ENCODE data around the gene MED13. TPM values are rescaled to one million over a fixed set of nuclear protein-coding genes. Genes with fewer than 3 reads are reported as not detected.

Gene MED13
- total RNA-seq, 1 experiment from 2014 or later: 60.7 TPM

DNA sequence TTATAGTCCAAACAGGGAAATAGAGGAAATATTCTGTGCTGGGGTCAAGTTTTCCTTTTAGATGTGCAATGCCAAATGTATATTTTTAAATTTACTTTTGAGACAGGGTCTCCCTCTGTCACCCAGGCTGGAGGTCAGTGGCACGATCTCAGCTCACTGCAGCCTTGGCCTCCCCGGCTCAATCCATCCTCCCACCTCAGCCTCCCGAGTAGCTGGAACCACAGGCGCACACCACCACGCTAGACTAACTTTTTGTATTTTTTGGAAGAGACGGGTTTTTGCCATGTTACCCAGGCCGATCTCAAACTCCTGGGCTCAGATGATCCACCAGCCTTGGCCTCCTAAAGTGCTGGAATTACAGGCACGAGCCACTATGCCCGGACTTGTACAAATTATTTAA is 25.8 kb upstream of the MED13 start:
- no peak for TF ChIP-seq CTCF (conservative IDR thresholded peaks at IDR 0.05)
- H3K27ac ChIP-seq (ENCODE audit: insufficient read length, low read depth, low read length): no peak overlapping the region
- no peaks in the 10 kb centered on the region for H3K79me1 ChIP-seq (ENCODE audit: insufficient read depth, low read depth, low read length, poor library complexity, severe bottlenecking)
- H3K14ac ChIP-seq (ENCODE audit: insufficient read depth, low read length): no peak overlapping the region
- H3K4ac ChIP-seq (ENCODE audit: low read depth, low read length): no peak overlapping the region
- H4K91ac ChIP-seq (ENCODE audit: insufficient read length, low read depth, low read length): no peak overlapping the region
- no peak overlapping the region for H3K18ac ChIP-seq (ENCODE audit: insufficient read length, low read depth, low read length)
- no peaks in the 10 kb centered on the region for H4K20me1 ChIP-seq (ENCODE audit: control insufficient read depth, insufficient read depth, insufficient read length)
- H3K9me3 ChIP-seq (ENCODE audit: control insufficient read depth, low read depth, low read length): no peaks in the 10 kb centered on the region
- no peaks in the 10 kb centered on the region for H3K23me2 ChIP-seq (ENCODE audit: insufficient read length, low read depth, low read length, poor library complexity, severe bottlenecking)
- no peak overlapping the region for H2BK15ac ChIP-seq (ENCODE audit: low read depth, low read length)
- no peaks in the 10 kb centered on the region for H3K27me3 ChIP-seq (ENCODE audit: insufficient read depth, low read length)
- H3K23ac ChIP-seq (ENCODE audit: insufficient read length, low read depth, low read length): no peak overlapping the region
- H3K4me1 Mint-ChIP-seq: no peaks in the 10 kb centered on the region
- H3T11ph ChIP-seq (ENCODE audit: low read length): no peak overlapping the region
- H2BK5ac ChIP-seq (ENCODE audit: insufficient read length, low read length): no peak overlapping the region
- no peaks in the 10 kb centered on the region for H3K9me3 Mint-ChIP-seq
- no peak overlapping the region for H3K4me2 ChIP-seq (ENCODE audit: insufficient read depth, insufficient read length, low read length)
- no peaks in the 10 kb centered on the region for H3K4me1 ChIP-seq (ENCODE audit: insufficient read depth, low read length)
- H3K9ac ChIP-seq (ENCODE audit: extremely low read depth, insufficient read length, low read length): no peak overlapping the region
- no peak overlapping the region for H4K5ac ChIP-seq (ENCODE audit: insufficient read length, low read depth, low read length)
- H2AFZ ChIP-seq (ENCODE audit: low read length): no peak overlapping the region
- H3K27me3 Mint-ChIP-seq (ENCODE audit: low read depth): no peaks in the 10 kb centered on the region
- no peak for DNase-seq
- H3K79me2 ChIP-seq (ENCODE audit: insufficient read depth, low read length): no peaks in the 10 kb centered on the region
- no peak overlapping the region for H2BK120ac ChIP-seq (ENCODE audit: low read depth, low read length, poor library complexity, severe bottlenecking)
- no peaks in the 10 kb centered on the region for H3K36me3 Mint-ChIP-seq (ENCODE audit: insufficient read depth in 1 of 3, low read depth in 3 of 3)
- no peak overlapping the region for H4K8ac ChIP-seq (replicated peaks; ENCODE audit: insufficient read length, low read depth, low read length)
- H3K56ac ChIP-seq (ENCODE audit: insufficient read length, low read depth, low read length): no peak overlapping the region
- no peak overlapping the region for H3K4me3 Mint-ChIP-seq
- no peak overlapping the region for H2BK20ac ChIP-seq (ENCODE audit: low read depth, low read length, poor library complexity, severe bottlenecking)
- H2BK12ac ChIP-seq (ENCODE audit: insufficient read length, low read depth, low read length): no peak overlapping the region
- WGBS (ENCODE audit: extremely low coverage, insufficient read length, low lambda C conversion rate): no CpG with 5 or more reads among the region's 9 CpGs
- H2AK5ac ChIP-seq (ENCODE audit: insufficient read length, low read length): no peak overlapping the region
- no peak overlapping the region for H3K27ac Mint-ChIP-seq

All from H9 (cell line).